ENCODE results near the gene SEPTIN2. TPM values are rescaled to one million over a fixed set of nuclear protein-coding genes. Genes with fewer than 3 reads are reported as not detected.
"Not testable (repeated sequence)": the region's sequence is repeated elsewhere in the genome, so short reads cannot be mapped to it uniquely, and the experiment has no call there.

SEPTIN2 gene
- total and polyA plus RNA-seq, 2 donors (not counting 3 experiments of a cell fraction or from before 2014, with no cell fraction given), result 427 to 512 TPM

- DNase-seq (ENCODE audit: low read depth, low spot score) (no peak), FAIRE-seq (no peak)
- Histone ChIP-seq H3K36me3 (ENCODE audit: control insufficient read depth in 2 of 2, extremely low read depth in 1 of 2, insufficient read depth in 2 of 2, low read length in 2 of 2) (no peaks in the 10 kb centered on the region), H4K20me1 (replicated peaks; ENCODE audit: control insufficient read depth, extremely low read depth, insufficient read depth, low read length) (no peaks in the 10 kb centered on the region), H3K9ac (replicated peaks; ENCODE audit: extremely low read depth, insufficient read depth, low read length) (no peak overlapping the region), H3K27ac (ENCODE audit: insufficient read depth, low read depth, low read length) (no peak overlapping the region), H3K27me3 (ENCODE audit: control insufficient read depth in 2 of 2, insufficient read depth in 2 of 2, low read length in 2 of 2) (no peaks in the 10 kb centered on the region), H3K9me1 (replicated peaks; ENCODE audit: control insufficient read depth, extremely low read depth, insufficient read depth, low read length) (no peaks in the 10 kb centered on the region), H3K9me3 (replicated peaks; ENCODE audit: control insufficient read depth, insufficient read depth, low read length) (no peaks in the 10 kb centered on the region), H3K4me3 (replicated peaks in 1 of 3; ENCODE audit: insufficient read depth in 1 of 3, low read depth in 1 of 3, low read length in 3 of 3) (no peak overlapping the region), H3K79me2 (ENCODE audit: control insufficient read depth, insufficient read depth, low read length) (no peaks in the 10 kb centered on the region), H2AFZ (ENCODE audit: low read depth, low read length) (no peak overlapping the region), H3K4me2 (ENCODE audit: insufficient read depth, low read length) (no peak overlapping the region), H3K4me1 (ENCODE audit: control insufficient read depth, extremely low read depth, insufficient read depth, low read length) (no peaks in the 10 kb centered on the region)
- no TSS peak for BruUV-seq (replicated peaks)
- TF ChIP-seq MYC (IDR thresholded peaks at IDR 0.05; ENCODE audit: low read depth, low read length), result no peak
- no peak for TF ChIP-seq GATA2 (IDR thresholded peaks at IDR 0.05; ENCODE audit: insufficient read depth, insufficient read length, low read depth, low read length)
- no peak for TF ChIP-seq MAX (IDR thresholded peaks at IDR 0.05; ENCODE audit: insufficient read depth, insufficient read length)
- TF ChIP-seq POLR2A (IDR thresholded peaks at IDR 0.05; ENCODE audit: low read depth, low read length), result no peak
- dilution Hi-C loops (cut with MboI; ENCODE audit: extremely low pct_ligation_motif_present, low sequenced_read_pairs) (no loop called here), intact Hi-C loops (cut with micrococcal nuclease) (no loop called here)
- POLR2A ChIA-PET, result no interaction called here
- CTCF ChIA-PET, result interaction anchor here (0.9 to 1.6 kb wide), 2 partner anchors 12 to 35 kb away, joined by 3 to 6 read pairs; no protein-coding TSS in a partner anchor
Observed at GRCh38 chr2:241393524-241394196, 77.9 kb downstream of the SEPTIN2 start.

- H3K9me3 ChIP-seq (replicated peaks; ENCODE audit: control insufficient read depth, insufficient read depth, low read length); H3K4me2 ChIP-seq (ENCODE audit: insufficient read depth, low read length); H3K36me3 ChIP-seq (ENCODE audit: control insufficient read depth in 2 of 2, extremely low read depth in 1 of 2, insufficient read depth in 2 of 2, low read length in 2 of 2); DNase-seq (ENCODE audit: low read depth, low spot score); dilution Hi-C loops (cut with MboI; ENCODE audit: extremely low pct_ligation_motif_present, low sequenced_read_pairs); H3K79me2 ChIP-seq (ENCODE audit: control insufficient read depth, insufficient read depth, low read length); H3K9me1 ChIP-seq (replicated peaks; ENCODE audit: control insufficient read depth, extremely low read depth, insufficient read depth, low read length); H3K27me3 ChIP-seq (ENCODE audit: control insufficient read depth in 2 of 2, insufficient read depth in 2 of 2, low read length in 2 of 2); CTCF ChIA-PET; BruUV-seq (replicated peaks); H3K4me1 ChIP-seq (ENCODE audit: control insufficient read depth, extremely low read depth, insufficient read depth, low read length); H3K27ac ChIP-seq (ENCODE audit: insufficient read depth, low read depth, low read length); H2AFZ ChIP-seq (ENCODE audit: low read depth, low read length); FAIRE-seq; H4K20me1 ChIP-seq (replicated peaks; ENCODE audit: control insufficient read depth, extremely low read depth, insufficient read depth, low read length); intact Hi-C loops (cut with micrococcal nuclease); POLR2A ChIA-PET; H3K9ac ChIP-seq (replicated peaks; ENCODE audit: extremely low read depth, insufficient read depth, low read length); H3K4me3 ChIP-seq (replicated peaks in 1 of 3; ENCODE audit: insufficient read depth in 1 of 3, low read depth in 1 of 3, low read length in 3 of 3): not testable (repeated sequence)
Observed at GRCh38 chr2:241396809-241397208, 81.1 kb downstream of the SEPTIN2 start.
